C4-2B (cell line): ENCODE results near the gene ZDHHC17.

Experiments
- CTCF ChIP-seq: fragments of 450-650 bp; conservative IDR thresholded peaks from 2 replicates; pipeline ENCODE4 v1.5.1; 2017; ENCODE audit warnings: mild to moderate bottlenecking
- ZFX ChIP-seq: fragments of 450-650 bp; IDR thresholded peaks from 2 replicates; pipeline ENCODE4 v1.6.1; 2017

GRCh38 chr12:76789335-76790050 lies 25.6 kb downstream of the ZDHHC17 start:
- no peak for TF ChIP-seq CTCF
- TF ChIP-seq ZFX, result no peak
